ENCODE data around the gene NAA25. TPM values are rescaled to one million over a fixed set of nuclear protein-coding genes. Genes with fewer than 3 reads are reported as not detected.

Gene NAA25
- 18.5 to 24.5 TPM (median 22.8 TPM) in 5 replicates for total RNA-seq (2022; extraction: Qiagen RNA extraction; ENCODE audit: low read depth)

GRCh38 chr12:112108202-112109079 is at the start of gene NAA25:
NAA25 (minus strand) TSS chr12:112108783; CDS start chr12:112108773, 10 bp downstream.

GRCh38 chr12:112125250-112125999 is 16.8 kb upstream of the NAA25 start, which contains the start of gene TRAFD1:
TRAFD1 (plus strand) TSS chr12:112125560; CDS start chr12:112130523, 4,963 bp downstream.

GRCh38 chr12:112012775-112013600 is 95.6 kb downstream of the NAA25 start, which contains the start of the genes ERP29 and TMEM116:
ERP29 (plus strand) TSS chr12:112013426; CDS start chr12:112013466, 40 bp downstream.
TMEM116 (minus strand) TSS chr12:112013165; CDS start chr12:112005270, 7,895 bp downstream.

Other genes starting within 250 kb of the NAA25 start
- 5.6 to 7.4 TPM (median 6.3 TPM) in 5 replicates for gene TMEM116, start 95.6 kb downstream of the NAA25 start, total RNA-seq (2022; extraction: Qiagen RNA extraction; ENCODE audit: low read depth)
- 116 to 137 TPM (median 131 TPM) in 5 replicates for gene ERP29, start 95.4 kb downstream of the NAA25 start, total RNA-seq (2022; extraction: Qiagen RNA extraction; ENCODE audit: low read depth)
- gene TRAFD1, start 16.8 kb upstream of the NAA25 start, total RNA-seq (2022; extraction: Qiagen RNA extraction; ENCODE audit: low read depth): 18.0 to 21.6 TPM (median 20.4 TPM) in 5 replicates